Measurements from ENCODE around the gene CHD9.

DNA sequence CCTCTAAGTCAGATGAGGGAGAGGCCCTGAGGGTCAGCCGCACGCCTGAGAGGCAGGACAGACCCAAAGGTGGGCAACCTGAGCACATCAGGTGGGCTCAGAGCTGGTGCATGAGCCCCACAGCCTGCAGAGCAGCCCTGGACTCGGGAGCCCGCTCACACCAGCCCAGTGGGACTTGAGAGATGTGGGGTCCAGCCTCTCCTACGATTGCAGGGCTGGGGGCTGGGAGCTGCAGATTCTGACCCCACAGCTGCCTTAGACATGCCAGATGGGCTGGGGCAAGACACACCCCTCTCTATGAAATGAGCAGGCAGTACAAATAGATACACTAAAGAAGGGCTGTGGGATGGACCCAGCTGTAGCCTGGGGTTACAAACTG is 302.4 kb downstream of the CHD9 start:
- TF ChIP-seq POLR2AphosphoS5 (IDR thresholded peaks at IDR 0.05; ENCODE audit: low read depth, low read length) (no peak), POLR2A (IDR thresholded peaks at IDR 0.05; ENCODE audit: low read depth, low read length) (no peak)
